ENCODE measurements around the gene SLCO4A1.

DNA sequence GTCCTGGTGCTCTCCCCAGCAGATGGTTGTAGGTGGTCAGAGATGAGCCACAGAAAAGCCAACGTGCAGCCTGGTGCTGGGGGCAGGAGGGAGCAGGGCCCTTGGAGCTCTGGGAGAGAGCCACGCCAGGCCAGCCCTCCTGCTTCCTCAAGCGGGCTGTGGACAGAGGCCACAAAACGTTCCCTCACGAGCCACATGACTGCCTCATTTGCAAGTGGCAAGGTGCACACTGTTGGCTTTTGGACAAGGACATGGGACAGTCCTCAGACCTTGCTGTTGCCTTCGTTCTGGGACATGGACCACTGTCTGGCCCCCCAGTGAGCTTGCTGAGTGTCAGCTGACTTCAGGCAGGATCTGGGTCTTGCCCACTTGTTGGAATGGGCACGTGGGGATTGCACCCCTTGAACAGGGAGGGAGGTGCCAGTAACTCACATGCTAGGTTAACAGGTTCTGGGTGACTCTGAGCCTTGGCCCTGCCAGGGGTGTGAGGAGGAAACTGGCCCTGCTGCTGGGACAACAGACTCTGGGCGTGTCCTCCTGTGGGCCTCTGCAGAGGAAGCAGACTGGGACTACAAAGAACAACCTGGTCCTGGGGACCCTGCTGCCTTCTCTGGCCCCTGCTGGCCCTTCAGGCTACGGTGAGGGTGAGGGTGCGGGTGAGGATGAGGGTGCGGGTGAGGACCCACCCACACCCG, 2.6 kb downstream of the SLCO4A1 start:
- TF ChIP-seq OSR1 (CRISPR knock-in tag; IDR thresholded peaks at IDR 0.05): no peak
- no peak for TF ChIP-seq GLIS3 (CRISPR knock-in tag; IDR thresholded peaks at IDR 0.05)
